Upper lobe of right lung (tissue), 1 donor: ENCODE results near the gene NOS2. TPM values are rescaled to one million over a fixed set of nuclear protein-coding genes. Genes with fewer than 3 reads are reported as not detected.
"Not testable (repeated sequence)": the region's sequence is repeated elsewhere in the genome, so short reads cannot be mapped to it uniquely, and the experiment has no call there.

Experiments
- ATAC-seq: fragments of 200-7000 bp; cut with Tn5 transposase; one replicate; pipeline ENCODE4 v1.9.1; 2020; ENCODE audit warnings: mild to moderate bottlenecking, moderate library complexity
- DNase-seq: peaks from one replicate; pipeline ENCODE4 v3.0.0-alpha.2; 2020
- H3K27ac ChIP-seq: fragments of 200-600 bp; one replicate; pipeline ENCODE4 v1.8.0; 2022
- H3K27me3 ChIP-seq: fragments of 200-600 bp; one replicate; pipeline ENCODE4 v1.8.0; 2022; ENCODE audit warnings: mild to moderate bottlenecking
- H3K36me3 ChIP-seq: fragments of 200-600 bp; one replicate; pipeline ENCODE4 v1.8.0; 2022
- H3K4me1 ChIP-seq: fragments of 200-600 bp; one replicate; pipeline ENCODE4 v1.8.0; 2022
- H3K4me3 ChIP-seq: fragments of 200-600 bp; one replicate; pipeline ENCODE4 v1.8.0; 2022; ENCODE audit warnings: mild to moderate bottlenecking
- H3K9me3 ChIP-seq: fragments of 200-600 bp; one replicate; pipeline ENCODE4 v1.8.0; 2022
- intact Hi-C: fragments of 100-400 bp; cut with DNase I; formaldehyde crosslinking; loops from one replicate; pipeline ENCODE4 v1.11.0; 2022
- total RNA-seq: library from RNA; stranded (reverse); fragmentation: NEBNext Ultra II Directional; extraction: Animal tissue kit (Norgen Biotek cat#: 25700); gene quantifications from one replicate; pipeline ENCODE4 v1.2.1, GENCODE V29; 2021
- TF ChIP-seq, protein P1 (sequence below): fragments of 200-600 bp; IDR thresholded peaks from one replicate; pipeline ENCODE4 v1.8.0; 2022; ENCODE audit warnings: antibody characterized with exemption
- donor health status: DM: no; HTN: yes; CAD: no; lungs with severe emphysema.

The NOS2 gene
- total RNA-seq, 1 donor from 2014 or later, result 0.55 TPM

DNA sequence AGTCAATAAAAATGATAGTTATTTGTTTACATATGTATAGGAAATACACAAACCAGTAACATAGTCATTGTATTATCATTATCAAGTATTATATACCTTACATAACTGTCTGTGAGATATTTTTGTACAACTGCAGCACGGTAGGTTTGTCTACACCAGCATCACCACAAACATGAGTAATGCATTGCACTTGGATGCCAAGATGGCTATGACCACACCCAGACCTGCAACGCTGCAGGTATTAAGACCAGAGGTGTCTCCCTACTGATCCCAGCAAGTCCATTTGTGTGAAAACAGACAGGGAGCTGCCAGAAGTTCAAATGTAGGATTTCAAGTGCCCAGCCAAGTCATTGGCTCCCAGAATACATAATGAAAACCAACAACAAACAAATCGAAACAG lies 34.2 kb upstream of the NOS2 start:
- no peaks in the 10 kb centered on the region for H3K27me3 ChIP-seq
- H3K4me3 ChIP-seq, result no peak overlapping the region
- intact Hi-C loops, result no loop called here
- DNase-seq (no peak), ATAC-seq (no peak)
- TF ChIP-seq, protein P1, sequence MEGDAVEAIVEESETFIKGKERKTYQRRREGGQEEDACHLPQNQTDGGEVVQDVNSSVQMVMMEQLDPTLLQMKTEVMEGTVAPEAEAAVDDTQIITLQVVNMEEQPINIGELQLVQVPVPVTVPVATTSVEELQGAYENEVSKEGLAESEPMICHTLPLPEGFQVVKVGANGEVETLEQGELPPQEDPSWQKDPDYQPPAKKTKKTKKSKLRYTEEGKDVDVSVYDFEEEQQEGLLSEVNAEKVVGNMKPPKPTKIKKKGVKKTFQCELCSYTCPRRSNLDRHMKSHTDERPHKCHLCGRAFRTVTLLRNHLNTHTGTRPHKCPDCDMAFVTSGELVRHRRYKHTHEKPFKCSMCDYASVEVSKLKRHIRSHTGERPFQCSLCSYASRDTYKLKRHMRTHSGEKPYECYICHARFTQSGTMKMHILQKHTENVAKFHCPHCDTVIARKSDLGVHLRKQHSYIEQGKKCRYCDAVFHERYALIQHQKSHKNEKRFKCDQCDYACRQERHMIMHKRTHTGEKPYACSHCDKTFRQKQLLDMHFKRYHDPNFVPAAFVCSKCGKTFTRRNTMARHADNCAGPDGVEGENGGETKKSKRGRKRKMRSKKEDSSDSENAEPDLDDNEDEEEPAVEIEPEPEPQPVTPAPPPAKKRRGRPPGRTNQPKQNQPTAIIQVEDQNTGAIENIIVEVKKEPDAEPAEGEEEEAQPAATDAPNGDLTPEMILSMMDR, result no peak
- no peaks in the 10 kb centered on the region for H3K36me3 ChIP-seq
- no peaks in the 10 kb centered on the region for H3K4me1 ChIP-seq
- H3K9me3 ChIP-seq, result no peaks in the 10 kb centered on the region
- no peak overlapping the region for H3K27ac ChIP-seq

DNA sequence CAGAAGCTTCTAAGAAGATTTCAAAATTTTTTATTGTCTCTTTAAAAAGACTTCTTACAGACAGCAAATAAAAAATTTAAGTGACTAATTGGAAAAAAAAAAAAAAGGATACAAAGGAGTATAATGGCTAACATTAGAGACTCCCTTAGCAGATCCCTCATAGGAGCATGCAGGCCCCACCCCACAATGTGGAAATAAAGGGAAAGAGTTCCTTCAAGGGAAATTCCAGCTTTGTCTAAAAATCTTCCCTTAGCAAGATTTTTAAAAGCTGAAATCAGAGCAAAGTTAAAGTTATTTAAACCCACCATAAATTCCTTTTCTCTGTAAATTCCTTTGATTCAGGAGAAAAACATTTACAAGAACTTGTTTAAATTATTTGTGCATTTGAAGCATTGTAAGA lies 32.5 kb upstream of the NOS2 start:
- no peaks in the 10 kb centered on the region for H3K36me3 ChIP-seq
- intact Hi-C loops, result no loop called here
- TF ChIP-seq, protein P1, result no peak
- H3K9me3 ChIP-seq, result no peaks in the 10 kb centered on the region
- H3K4me3 ChIP-seq, result no peak overlapping the region
- no peaks in the 10 kb centered on the region for H3K4me1 ChIP-seq
- H3K27me3 ChIP-seq, result no peaks in the 10 kb centered on the region
- no peak for DNase-seq
- no peak overlapping the region for H3K27ac ChIP-seq
- ATAC-seq, result no peak

DNA sequence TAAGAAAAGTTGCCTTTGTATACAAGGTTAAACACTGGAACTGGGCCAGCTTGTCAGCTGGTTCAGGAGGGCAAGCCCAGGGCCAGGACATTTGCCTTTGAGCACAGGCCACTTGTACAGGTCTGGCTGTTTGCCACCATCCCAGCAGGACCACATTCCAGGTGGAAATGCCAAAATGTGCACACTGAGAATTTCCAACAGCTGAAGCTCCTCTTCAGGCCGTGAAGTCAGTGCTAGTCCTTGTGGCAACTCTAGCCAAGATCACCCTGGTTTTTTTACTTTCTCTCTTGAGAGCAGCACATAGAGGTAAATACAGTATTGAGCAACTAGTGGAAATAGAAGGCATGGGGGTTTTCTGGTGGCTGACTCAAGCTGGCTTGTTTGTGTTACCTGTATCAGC lies 29.6 kb upstream of the NOS2 start:
- H3K4me3 ChIP-seq, H3K9me3 ChIP-seq, H3K27ac ChIP-seq, intact Hi-C loops, H3K4me1 ChIP-seq, H3K36me3 ChIP-seq, DNase-seq, H3K27me3 ChIP-seq: not testable (repeated sequence)
- ATAC-seq, result peak; percentile 92

DNA sequence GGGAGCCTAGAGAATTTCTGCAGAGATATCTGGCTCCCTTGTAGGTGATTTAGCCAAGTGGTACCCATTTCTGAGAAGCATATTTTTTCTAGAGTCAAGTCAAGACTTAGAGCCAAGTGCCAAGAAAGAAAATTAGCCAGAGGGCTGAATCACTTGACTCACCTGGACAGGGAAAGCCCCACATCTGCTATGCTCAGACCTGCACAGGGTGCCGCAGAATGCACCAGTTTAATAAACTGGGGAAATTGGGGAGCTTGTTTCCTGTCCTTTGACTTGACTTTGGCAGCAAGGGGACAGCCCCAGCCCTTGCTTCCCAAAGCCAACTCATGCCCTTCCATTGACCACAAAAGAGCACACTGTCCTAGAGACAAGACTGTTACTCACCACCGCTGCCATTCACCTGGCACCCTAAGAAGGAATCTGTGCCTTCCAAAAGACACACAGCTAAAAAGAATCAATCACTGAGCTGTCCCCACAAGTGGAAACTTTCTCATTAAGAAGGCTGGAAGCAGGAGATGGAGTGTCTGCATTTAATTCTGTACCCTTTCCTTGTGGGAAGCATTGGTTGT lies 28.9 kb upstream of the NOS2 start:
- intact Hi-C loops, H3K9me3 ChIP-seq, H3K27me3 ChIP-seq, H3K4me3 ChIP-seq, H3K4me1 ChIP-seq, H3K27ac ChIP-seq, H3K36me3 ChIP-seq, DNase-seq: not testable (repeated sequence)
- peak; percentile 20 for ATAC-seq

DNA sequence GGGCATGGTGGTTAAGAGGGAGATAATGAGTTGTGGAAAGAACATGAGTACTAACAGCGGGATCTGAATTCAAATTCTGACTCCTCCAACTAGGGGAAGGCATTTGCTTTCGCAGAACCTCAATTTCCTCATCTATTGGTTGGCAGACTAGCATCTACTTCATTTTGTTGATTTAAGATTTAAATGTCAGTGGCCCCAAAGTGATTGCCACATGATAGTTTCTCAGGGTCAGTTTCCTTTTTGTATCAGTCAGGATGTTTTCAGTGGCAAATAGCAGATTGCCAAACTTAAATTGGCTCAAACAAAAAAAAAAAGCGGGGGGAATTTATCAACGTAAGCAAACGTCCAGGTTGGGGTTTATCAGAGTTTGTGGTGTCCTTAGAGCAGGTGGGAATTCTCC lies 25.1 kb upstream of the NOS2 start:
- H3K9me3 ChIP-seq, result no peaks in the 10 kb centered on the region
- intact Hi-C loops, result no loop called here
- TF ChIP-seq, protein P1, result no peak
- no peak overlapping the region for H3K4me3 ChIP-seq
- ATAC-seq, result no peak
- H3K27me3 ChIP-seq, result no peaks in the 10 kb centered on the region
- no peak for DNase-seq
- H3K4me1 ChIP-seq, result no peaks in the 10 kb centered on the region
- H3K27ac ChIP-seq, result no peak overlapping the region
- no peaks in the 10 kb centered on the region for H3K36me3 ChIP-seq

DNA sequence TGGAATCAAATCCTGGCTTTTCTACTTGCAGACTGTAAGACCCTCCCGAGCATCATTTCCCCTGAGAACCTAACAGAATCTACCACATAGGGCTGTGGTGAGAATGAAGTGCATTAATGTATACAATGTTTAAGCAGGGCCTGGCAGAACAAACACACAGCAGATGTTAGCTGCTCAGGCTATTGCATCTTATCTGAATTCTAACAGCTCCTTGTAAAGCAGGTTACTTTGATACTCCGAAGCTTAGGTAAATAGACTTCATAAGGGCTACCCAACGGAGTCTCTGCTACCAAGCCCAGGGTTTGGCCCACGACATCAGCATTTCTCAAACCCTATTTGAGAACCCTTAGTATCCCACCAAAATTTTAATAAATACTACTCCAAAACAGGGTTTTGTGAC lies 24.4 kb upstream of the NOS2 start:
- Histone ChIP-seq H3K9me3 (no peaks in the 10 kb centered on the region), H3K27ac (no peak overlapping the region), H3K4me3 (no peak overlapping the region), H3K36me3 (no peaks in the 10 kb centered on the region), H3K4me1 (no peaks in the 10 kb centered on the region), H3K27me3 (no peaks in the 10 kb centered on the region)
- DNase-seq (no peak), ATAC-seq (no peak)
- TF ChIP-seq, protein P1, result no peak
- intact Hi-C loops, result no loop called here

DNA sequence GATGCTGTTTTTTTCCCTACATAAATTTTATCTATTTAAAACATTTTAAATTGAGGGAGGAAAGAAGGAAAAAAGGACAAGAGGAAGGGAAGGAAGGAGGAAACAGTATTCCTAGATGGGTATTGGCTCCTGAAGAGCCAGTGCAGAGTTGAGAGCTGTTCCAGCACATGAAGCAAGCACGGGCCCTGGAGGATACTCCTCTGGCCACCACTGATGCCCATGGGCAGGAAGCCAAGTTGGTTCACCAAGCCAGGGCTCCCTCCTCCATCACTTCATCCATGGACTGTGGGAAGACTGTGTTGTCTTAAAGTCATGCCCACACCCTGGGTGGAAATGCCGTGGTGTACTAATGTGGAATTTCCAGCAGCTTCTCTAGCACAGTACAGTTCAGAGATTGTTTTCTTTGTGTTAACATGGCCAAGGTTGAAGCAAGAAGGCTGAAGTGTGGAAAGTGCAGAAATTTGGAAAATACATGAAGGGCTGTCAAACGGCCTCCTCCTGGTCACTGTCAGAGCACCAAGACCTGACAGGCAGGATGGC lies 23.9 kb upstream of the NOS2 start:
- TF ChIP-seq, protein P1, result no peak
- no peak for ATAC-seq
- intact Hi-C loops, result no loop called here
- no peaks in the 10 kb centered on the region for H3K27me3 ChIP-seq
- no peak for DNase-seq
- H3K9me3 ChIP-seq, result no peaks in the 10 kb centered on the region
- H3K27ac ChIP-seq, result no peak overlapping the region
- no peaks in the 10 kb centered on the region for H3K4me1 ChIP-seq
- H3K36me3 ChIP-seq, result no peaks in the 10 kb centered on the region
- H3K4me3 ChIP-seq, result no peak overlapping the region

DNA sequence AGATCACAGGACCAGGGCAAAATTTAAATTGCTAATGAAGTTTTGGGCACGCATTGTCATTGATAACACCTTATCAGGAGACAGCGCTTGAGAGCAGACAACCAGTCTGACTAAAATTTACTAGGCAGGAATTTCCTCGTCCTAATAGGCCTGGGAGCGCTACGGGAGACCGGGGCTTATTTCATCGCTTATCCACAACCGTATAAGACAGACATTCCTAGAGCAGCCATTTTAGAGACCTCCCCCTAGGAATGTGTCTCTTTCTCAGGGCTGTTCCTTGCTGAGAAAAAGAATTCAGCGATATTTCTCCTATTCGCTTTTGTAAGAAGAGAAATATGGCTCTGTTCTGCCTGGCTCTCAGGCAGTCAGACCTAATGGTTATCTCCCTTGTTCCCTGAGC lies 21.8 kb upstream of the NOS2 start:
- H3K4me3 ChIP-seq, H3K4me1 ChIP-seq: not testable (repeated sequence)

More for the DNA sequence above, 21.8 kb upstream of the NOS2 start:
- intact Hi-C loops, H3K27ac ChIP-seq, DNase-seq, H3K9me3 ChIP-seq, ATAC-seq, H3K27me3 ChIP-seq, H3K36me3 ChIP-seq: not testable (repeated sequence)
